GM23338 (cell line): Measurements from ENCODE around the gene DTNBP1. TPM values are rescaled to one million over a fixed set of nuclear protein-coding genes. Genes with fewer than 3 reads are reported as not detected.

Source experiments
- ATAC-seq: fragments of 200-7000 bp; cut with Tn5 transposase; 3 replicates; pipeline ENCODE4 v1.9.1; 2020
- DNase-seq: peaks from one replicate; pipeline ENCODE4 v3.0.0-alpha.2; 2015; ENCODE audit warnings: low spot score
- H2AFZ ChIP-seq: fragments of 200-600 bp; sonication (generic); 2 replicates; pipeline ENCODE4 v1.8.0; 2016; ENCODE audit warnings: antibody characterized with exemption, mild to moderate bottlenecking, moderate library complexity
- H3F3A ChIP-seq: fragments of 200-600 bp; sonication (generic); replicated peaks from 2 replicates; pipeline ENCODE4 v1.8.0; 2017; ENCODE audit warnings: antibody characterized with exemption, mixed run types, low read depth
- H3K27ac ChIP-seq: fragments of 200-600 bp; sonication (generic); 2 replicates; pipeline ENCODE4 v1.6.1; 2016; ENCODE audit warnings: low read depth
- H3K27me3 ChIP-seq: fragments of 200-600 bp; sonication (generic); 2 replicates; pipeline ENCODE4 v1.8.0; 2016; ENCODE audit warnings: mild to moderate bottlenecking, mixed run types, moderate library complexity; ENCODE audit not compliant: insufficient read depth
- H3K36me3 ChIP-seq: fragments of 200-600 bp; sonication (generic); 2 replicates; pipeline ENCODE4 v1.8.0; 2016; ENCODE audit warnings: mild to moderate bottlenecking; ENCODE audit not compliant: insufficient read depth
- H3K4me1 ChIP-seq: fragments of 200-600 bp; sonication (generic); 2 replicates; pipeline ENCODE4 v1.8.0; 2016; ENCODE audit warnings: mild to moderate bottlenecking, moderate library complexity; ENCODE audit not compliant: insufficient read depth
- H3K4me2 ChIP-seq: fragments of 200-600 bp; sonication (generic); 2 replicates; pipeline ENCODE4 v1.7.1; 2017; ENCODE audit warnings: mixed run types
- H3K4me3 ChIP-seq: fragments of 200-600 bp; sonication (generic); 2 replicates; pipeline ENCODE4 v1.6.1; 2016; ENCODE audit warnings: mixed run types
- H3K79me2 ChIP-seq: fragments of 200-600 bp; sonication (generic); replicated peaks from 2 replicates; pipeline ENCODE4 v1.8.0; 2017; ENCODE audit warnings: mild to moderate bottlenecking; ENCODE audit not compliant: insufficient read depth
- H3K9me2 ChIP-seq: fragments of 200-600 bp; sonication (generic); 2 replicates; pipeline ENCODE4 v1.8.0; 2017; ENCODE audit not compliant: insufficient read depth
- H4K20me1 ChIP-seq: fragments of 200-600 bp; sonication (generic); replicated peaks from 2 replicates; pipeline ENCODE4 v1.8.0; 2017; ENCODE audit warnings: mild to moderate bottlenecking; ENCODE audit not compliant: insufficient read depth
- H3K27ac Mint-ChIP-seq: 2 replicates; pipeline ENCODE4 v1.8.0; 2020; ENCODE audit warnings: inconsistent platforms, mild to moderate bottlenecking, moderate library complexity, mixed read lengths
- H3K27me3 Mint-ChIP-seq: 3 replicates; pipeline ENCODE4 v1.8.0; 2022; ENCODE audit warnings: low read depth, mild to moderate bottlenecking, moderate library complexity, mixed read lengths, inconsistent platforms; ENCODE audit not compliant: insufficient read depth, poor library complexity
- H3K36me3 Mint-ChIP-seq: 3 replicates; pipeline ENCODE4 v1.8.0; 2021; ENCODE audit warnings: low read depth, mild to moderate bottlenecking, inconsistent platforms, moderate library complexity, mixed read lengths
- H3K4me1 Mint-ChIP-seq: 3 replicates; pipeline ENCODE4 v1.8.0; 2020; ENCODE audit warnings: mild to moderate bottlenecking, inconsistent platforms, mixed read lengths
- H3K4me3 Mint-ChIP-seq: 3 replicates; pipeline ENCODE4 v1.8.0; 2021; ENCODE audit warnings: moderate library complexity, mild to moderate bottlenecking, inconsistent platforms, mixed read lengths
- H3K9me3 Mint-ChIP-seq: 3 replicates; pipeline ENCODE4 v1.8.0; 2020; ENCODE audit warnings: moderate library complexity, mild to moderate bottlenecking, inconsistent platforms, mixed read lengths
- CREB1 ChIP-seq: fragments of 250-450 bp; sonication (Bioruptor Pico); IDR thresholded peaks from 2 replicates; pipeline ENCODE4 v1.5.0; 2020; ENCODE audit warnings: low read depth, mild to moderate bottlenecking, moderate library complexity
- EZH2phosphoT487 ChIP-seq: fragments of 200-600 bp; sonication (generic); IDR thresholded peaks from one replicate; pipeline ENCODE4 v1.8.1; 2018; ENCODE audit warnings: antibody characterized with exemption; ENCODE audit not compliant: unreplicated experiment
- NANOG ChIP-seq: IDR thresholded peaks from 2 replicates; pipeline ENCODE4 v1.6.1; 2016; ENCODE audit warnings: antibody characterized with exemption, borderline replicate concordance
- ZNF114 ChIP-seq: fragments of 250-450 bp; sonication (Bioruptor Pico); IDR thresholded peaks from 2 replicates; pipeline ENCODE4 v1.5.0; 2020; ENCODE audit warnings: mild to moderate bottlenecking, moderate library complexity
- polyA plus RNA-seq: library from polyadenylated mRNA; unstranded; fragments of >200 nt; fragmentation: Nextera tagmentation; extraction: Ambion mirVana; gene quantifications from 2 replicates; pipeline ENCODE4 v1.2.1, GENCODE V29; 2016
- total RNA-seq: library from RNA; depleted of rRNA; stranded (reverse); fragments of >200 nt; shearing (Covaris generic); gene quantifications from 2 replicates; pipeline ENCODE4 v1.2.3, GENCODE V29; 2014
- TF ChIP-seq, protein P1 (sequence below): IDR thresholded peaks from one replicate; pipeline ENCODE4 v1.6.1; 2018; ENCODE audit warnings: antibody characterized with exemption; ENCODE audit not compliant: unreplicated experiment
- TF ChIP-seq, protein P2 (sequence below): fragments of 250-450 bp; sonication (Bioruptor Pico); IDR thresholded peaks from 2 replicates; pipeline ENCODE4 v1.5.0; 2020; ENCODE audit warnings: mild to moderate bottlenecking, moderate library complexity

Gene DTNBP1
- total and polyA plus RNA-seq, 2 experiments from 2014 or later: 12.1 to 20.1 TPM

DNA sequence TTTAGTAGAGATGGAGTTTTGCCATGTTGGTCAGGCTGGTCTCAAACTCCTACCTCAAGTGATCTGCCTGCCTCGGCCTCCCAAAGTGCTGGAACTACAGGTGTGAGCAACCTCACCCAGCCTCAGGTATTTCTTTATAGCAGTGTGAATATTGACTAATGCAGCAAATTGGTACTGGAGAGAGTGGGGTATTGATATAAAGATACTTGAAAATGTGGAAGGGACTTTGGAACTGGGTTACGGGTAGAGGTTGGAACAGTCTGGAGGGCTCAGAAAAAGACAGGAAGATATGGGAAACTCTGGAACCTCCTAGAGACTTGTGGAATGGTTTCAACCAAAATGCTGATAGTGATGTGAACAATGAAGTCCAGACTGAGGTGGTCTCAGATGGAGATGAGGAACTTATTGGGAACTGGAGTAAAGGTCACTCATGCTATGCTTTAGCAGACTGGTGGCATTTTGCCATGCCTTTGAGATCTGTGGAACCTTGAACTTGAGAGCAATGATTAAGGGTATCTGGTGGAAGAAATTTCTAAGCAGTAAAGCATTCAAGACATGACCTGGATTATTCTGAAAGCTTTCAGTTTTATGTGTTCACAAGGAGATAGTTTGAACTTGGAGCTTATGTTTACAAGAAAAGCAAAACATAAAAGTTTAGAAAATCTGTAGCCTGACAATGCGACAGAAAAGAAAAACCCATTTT, 127.2 kb downstream of the DTNBP1 start (continued):
- TF ChIP-seq EZH2phosphoT487: no peak
- TF ChIP-seq, protein P1, sequence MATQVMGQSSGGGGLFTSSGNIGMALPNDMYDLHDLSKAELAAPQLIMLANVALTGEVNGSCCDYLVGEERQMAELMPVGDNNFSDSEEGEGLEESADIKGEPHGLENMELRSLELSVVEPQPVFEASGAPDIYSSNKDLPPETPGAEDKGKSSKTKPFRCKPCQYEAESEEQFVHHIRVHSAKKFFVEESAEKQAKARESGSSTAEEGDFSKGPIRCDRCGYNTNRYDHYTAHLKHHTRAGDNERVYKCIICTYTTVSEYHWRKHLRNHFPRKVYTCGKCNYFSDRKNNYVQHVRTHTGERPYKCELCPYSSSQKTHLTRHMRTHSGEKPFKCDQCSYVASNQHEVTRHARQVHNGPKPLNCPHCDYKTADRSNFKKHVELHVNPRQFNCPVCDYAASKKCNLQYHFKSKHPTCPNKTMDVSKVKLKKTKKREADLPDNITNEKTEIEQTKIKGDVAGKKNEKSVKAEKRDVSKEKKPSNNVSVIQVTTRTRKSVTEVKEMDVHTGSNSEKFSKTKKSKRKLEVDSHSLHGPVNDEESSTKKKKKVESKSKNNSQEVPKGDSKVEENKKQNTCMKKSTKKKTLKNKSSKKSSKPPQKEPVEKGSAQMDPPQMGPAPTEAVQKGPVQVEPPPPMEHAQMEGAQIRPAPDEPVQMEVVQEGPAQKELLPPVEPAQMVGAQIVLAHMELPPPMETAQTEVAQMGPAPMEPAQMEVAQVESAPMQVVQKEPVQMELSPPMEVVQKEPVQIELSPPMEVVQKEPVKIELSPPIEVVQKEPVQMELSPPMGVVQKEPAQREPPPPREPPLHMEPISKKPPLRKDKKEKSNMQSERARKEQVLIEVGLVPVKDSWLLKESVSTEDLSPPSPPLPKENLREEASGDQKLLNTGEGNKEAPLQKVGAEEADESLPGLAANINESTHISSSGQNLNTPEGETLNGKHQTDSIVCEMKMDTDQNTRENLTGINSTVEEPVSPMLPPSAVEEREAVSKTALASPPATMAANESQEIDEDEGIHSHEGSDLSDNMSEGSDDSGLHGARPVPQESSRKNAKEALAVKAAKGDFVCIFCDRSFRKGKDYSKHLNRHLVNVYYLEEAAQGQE: no peak

DNA sequence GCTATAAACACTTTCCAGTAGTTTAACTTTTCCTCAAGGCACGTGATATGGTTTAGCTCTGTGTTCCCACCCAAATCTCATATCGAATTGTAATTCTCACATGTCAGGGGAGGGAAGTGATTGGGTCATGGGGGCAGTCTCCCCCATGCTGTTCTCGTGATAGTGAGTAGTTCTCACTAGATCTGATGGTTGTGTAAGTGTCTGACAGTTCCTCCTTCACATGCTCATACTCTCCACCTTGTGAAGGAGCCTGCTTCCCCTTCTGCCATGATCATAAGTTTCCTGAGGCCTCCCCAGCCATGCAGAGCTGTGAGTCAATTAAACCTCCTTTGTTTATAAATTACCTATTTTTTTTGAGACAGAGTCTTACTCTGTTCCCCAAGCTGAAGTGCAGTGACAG, 127.9 kb downstream of the DTNBP1 start:
- Mint-ChIP-seq H3K4me1 (no peaks in the 10 kb centered on the region), H3K27me3 (peaks cover 9% of the 10 kb centered on the region), H3K9me3 (peaks cover 12% of the 10 kb centered on the region; the same call in 2 of the 3 replicates), H3K4me3 (no peak overlapping the region), H3K36me3 (peaks cover 13% of the 10 kb centered on the region; the same call in 2 of the 3 replicates), H3K27ac (no peak overlapping the region)
- Histone ChIP-seq H3K4me2 (no peak overlapping the region), H3F3A (no peaks in the 10 kb centered on the region), H3K27ac (no peak overlapping the region; the same call in 1 of the 2 replicates), H4K20me1 (peaks cover 3% of the 10 kb centered on the region; the same call in 1 of the 2 replicates), H3K4me3 (no peak overlapping the region), H3K79me2 (no peaks in the 10 kb centered on the region), H3K27me3 (no peaks in the 10 kb centered on the region), H2AFZ (no peak overlapping the region), H3K9me2 (no peaks in the 10 kb centered on the region), H3K36me3 (no peaks in the 10 kb centered on the region), H3K4me1 (no peaks in the 10 kb centered on the region)
- DNase-seq (no peak), ATAC-seq (no peak)
- no peak for TF ChIP-seq NANOG
- TF ChIP-seq ZNF114 (CRISPR knock-in tag): no peak
- TF ChIP-seq, protein P2, sequence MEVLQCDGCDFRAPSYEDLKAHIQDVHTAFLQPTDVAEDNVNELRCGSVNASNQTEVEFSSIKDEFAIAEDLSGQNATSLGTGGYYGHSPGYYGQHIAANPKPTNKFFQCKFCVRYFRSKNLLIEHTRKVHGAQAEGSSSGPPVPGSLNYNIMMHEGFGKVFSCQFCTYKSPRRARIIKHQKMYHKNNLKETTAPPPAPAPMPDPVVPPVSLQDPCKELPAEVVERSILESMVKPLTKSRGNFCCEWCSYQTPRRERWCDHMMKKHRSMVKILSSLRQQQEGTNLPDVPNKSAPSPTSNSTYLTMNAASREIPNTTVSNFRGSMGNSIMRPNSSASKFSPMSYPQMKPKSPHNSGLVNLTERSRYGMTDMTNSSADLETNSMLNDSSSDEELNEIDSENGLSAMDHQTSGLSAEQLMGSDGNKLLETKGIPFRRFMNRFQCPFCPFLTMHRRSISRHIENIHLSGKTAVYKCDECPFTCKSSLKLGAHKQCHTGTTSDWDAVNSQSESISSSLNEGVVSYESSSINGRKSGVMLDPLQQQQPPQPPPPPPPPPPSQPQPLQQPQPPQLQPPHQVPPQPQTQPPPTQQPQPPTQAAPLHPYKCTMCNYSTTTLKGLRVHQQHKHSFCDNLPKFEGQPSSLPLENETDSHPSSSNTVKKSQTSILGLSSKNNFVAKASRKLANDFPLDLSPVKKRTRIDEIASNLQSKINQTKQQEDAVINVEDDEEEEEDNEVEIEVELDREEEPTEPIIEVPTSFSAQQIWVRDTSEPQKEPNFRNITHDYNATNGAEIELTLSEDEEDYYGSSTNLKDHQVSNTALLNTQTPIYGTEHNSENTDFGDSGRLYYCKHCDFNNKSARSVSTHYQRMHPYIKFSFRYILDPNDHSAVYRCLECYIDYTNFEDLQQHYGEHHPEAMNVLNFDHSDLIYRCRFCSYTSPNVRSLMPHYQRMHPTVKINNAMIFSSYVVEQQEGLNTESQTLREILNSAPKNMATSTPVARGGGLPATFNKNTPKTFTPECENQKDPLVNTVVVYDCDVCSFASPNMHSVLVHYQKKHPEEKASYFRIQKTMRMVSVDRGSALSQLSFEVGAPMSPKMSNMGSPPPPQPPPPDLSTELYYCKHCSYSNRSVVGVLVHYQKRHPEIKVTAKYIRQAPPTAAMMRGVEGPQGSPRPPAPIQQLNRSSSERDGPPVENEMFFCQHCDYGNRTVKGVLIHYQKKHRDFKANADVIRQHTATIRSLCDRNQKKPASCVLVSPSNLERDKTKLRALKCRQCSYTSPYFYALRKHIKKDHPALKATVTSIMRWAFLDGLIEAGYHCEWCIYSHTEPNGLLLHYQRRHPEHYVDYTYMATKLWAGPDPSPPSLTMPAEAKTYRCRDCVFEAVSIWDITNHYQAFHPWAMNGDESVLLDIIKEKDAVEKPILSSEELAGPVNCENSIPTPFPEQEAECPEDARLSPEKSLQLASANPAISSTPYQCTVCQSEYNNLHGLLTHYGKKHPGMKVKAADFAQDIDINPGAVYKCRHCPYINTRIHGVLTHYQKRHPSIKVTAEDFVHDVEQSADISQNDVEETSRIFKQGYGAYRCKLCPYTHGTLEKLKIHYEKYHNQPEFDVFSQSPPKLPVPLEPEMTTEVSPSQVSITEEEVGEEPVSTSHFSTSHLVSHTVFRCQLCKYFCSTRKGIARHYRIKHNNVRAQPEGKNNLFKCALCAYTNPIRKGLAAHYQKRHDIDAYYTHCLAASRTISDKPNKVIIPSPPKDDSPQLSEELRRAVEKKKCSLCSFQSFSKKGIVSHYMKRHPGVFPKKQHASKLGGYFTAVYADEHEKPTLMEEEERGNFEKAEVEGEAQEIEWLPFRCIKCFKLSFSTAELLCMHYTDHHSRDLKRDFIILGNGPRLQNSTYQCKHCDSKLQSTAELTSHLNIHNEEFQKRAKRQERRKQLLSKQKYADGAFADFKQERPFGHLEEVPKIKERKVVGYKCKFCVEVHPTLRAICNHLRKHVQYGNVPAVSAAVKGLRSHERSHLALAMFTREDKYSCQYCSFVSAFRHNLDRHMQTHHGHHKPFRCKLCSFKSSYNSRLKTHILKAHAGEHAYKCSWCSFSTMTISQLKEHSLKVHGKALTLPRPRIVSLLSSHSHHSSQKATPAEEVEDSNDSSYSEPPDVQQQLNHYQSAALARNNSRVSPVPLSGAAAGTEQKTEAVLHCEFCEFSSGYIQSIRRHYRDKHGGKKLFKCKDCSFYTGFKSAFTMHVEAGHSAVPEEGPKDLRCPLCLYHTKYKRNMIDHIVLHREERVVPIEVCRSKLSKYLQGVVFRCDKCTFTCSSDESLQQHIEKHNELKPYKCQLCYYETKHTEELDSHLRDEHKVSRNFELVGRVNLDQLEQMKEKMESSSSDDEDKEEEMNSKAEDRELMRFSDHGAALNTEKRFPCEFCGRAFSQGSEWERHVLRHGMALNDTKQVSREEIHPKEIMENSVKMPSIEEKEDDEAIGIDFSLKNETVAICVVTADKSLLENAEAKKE: no peak
- TF ChIP-seq CREB1 (CRISPR knock-in tag): no peak
